ENCODE data around the gene NINJ2. TPM values are rescaled to one million over a fixed set of nuclear protein-coding genes. Genes with fewer than 3 reads are reported as not detected.

NINJ2 gene
- polyA plus RNA-seq, 1 donor from 2014 or later, result not detected

DNA sequence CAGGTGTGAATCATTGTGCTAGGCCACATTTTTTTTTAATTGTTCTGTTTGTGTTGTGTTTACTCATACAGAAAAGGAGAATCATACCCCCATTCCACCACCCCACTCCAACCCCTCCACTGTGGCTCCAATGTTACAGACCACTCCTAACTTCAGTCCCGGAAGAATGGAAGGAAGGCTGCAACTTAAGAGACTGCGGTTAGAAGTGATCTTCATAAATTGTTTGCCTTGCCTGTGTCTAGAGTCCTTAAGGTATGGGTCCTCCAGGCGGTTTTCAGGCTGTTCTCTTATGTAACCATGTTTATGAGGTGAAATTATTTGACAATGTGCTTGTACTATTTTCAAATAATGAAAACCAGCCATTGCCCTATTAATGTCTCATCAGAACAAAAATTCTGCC is 22.5 kb downstream of the NINJ2 start:
- Histone ChIP-seq H3K4me2 (ENCODE audit: low read length) (no peak overlapping the region), H4K20me1 (ENCODE audit: insufficient read depth) (no peaks in the 10 kb centered on the region), H3F3A (ENCODE audit: insufficient read depth, low read length, poor library complexity, severe bottlenecking) (no peaks in the 10 kb centered on the region), H2AFZ (ENCODE audit: low read depth, low read length) (no peak overlapping the region), H3K9ac (ENCODE audit: low read length) (no peak overlapping the region), H3K36me3 (ENCODE audit: insufficient read depth, low read length) (no peaks in the 10 kb centered on the region), H3K27ac (ENCODE audit: low read length) (no peak overlapping the region), H3K4me3 (ENCODE audit: low read length) (no peak overlapping the region), H3K9me2 (ENCODE audit: insufficient read depth, low read length) (no peaks in the 10 kb centered on the region), H3K79me2 (replicated peaks; ENCODE audit: insufficient read depth, low read length) (no peaks in the 10 kb centered on the region), H3K27me3 (ENCODE audit: insufficient read depth, low read depth, low read length) (peaks cover 8% of the 10 kb centered on the region), H3K9me3 (ENCODE audit: low read length) (no peaks in the 10 kb centered on the region)
- TF ChIP-seq REST (IDR thresholded peaks at IDR 0.05; ENCODE audit: borderline replicate concordance) (no peak), EP300 (conservative IDR thresholded peaks at IDR 0.05; ENCODE audit: poor library complexity, severe bottlenecking) (no peak), SMC3 (conservative IDR thresholded peaks at IDR 0.05; ENCODE audit: poor library complexity) (no peak), RAD21 (conservative IDR thresholded peaks at IDR 0.05) (no peak), MXI1 (conservative IDR thresholded peaks at IDR 0.05; ENCODE audit: poor library complexity, severe bottlenecking) (no peak), POLR2AphosphoS5 (IDR thresholded peaks at IDR 0.05) (no peak), TAF1 (IDR thresholded peaks at IDR 0.05; ENCODE audit: low read depth) (no peak)
- TF ChIP-seq, protein P1, sequence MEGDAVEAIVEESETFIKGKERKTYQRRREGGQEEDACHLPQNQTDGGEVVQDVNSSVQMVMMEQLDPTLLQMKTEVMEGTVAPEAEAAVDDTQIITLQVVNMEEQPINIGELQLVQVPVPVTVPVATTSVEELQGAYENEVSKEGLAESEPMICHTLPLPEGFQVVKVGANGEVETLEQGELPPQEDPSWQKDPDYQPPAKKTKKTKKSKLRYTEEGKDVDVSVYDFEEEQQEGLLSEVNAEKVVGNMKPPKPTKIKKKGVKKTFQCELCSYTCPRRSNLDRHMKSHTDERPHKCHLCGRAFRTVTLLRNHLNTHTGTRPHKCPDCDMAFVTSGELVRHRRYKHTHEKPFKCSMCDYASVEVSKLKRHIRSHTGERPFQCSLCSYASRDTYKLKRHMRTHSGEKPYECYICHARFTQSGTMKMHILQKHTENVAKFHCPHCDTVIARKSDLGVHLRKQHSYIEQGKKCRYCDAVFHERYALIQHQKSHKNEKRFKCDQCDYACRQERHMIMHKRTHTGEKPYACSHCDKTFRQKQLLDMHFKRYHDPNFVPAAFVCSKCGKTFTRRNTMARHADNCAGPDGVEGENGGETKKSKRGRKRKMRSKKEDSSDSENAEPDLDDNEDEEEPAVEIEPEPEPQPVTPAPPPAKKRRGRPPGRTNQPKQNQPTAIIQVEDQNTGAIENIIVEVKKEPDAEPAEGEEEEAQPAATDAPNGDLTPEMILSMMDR (IDR thresholded peaks at IDR 0.05; ENCODE audit: poor library complexity, severe bottlenecking), result no peak

- Histone ChIP-seq H3K4me2 (ENCODE audit: low read length) (no peak overlapping the region), H3K9ac (ENCODE audit: low read length) (no peak overlapping the region), H3K9me2 (ENCODE audit: insufficient read depth, low read length) (no peaks in the 10 kb centered on the region), H3F3A (ENCODE audit: insufficient read depth, low read length, poor library complexity, severe bottlenecking) (no peaks in the 10 kb centered on the region), H3K27ac (ENCODE audit: low read length) (no peak overlapping the region), H4K20me1 (ENCODE audit: insufficient read depth) (no peaks in the 10 kb centered on the region), H3K27me3 (ENCODE audit: insufficient read depth, low read depth, low read length) (peaks cover 8% of the 10 kb centered on the region), H3K4me3 (ENCODE audit: low read length) (no peak overlapping the region), H3K36me3 (ENCODE audit: insufficient read depth, low read length) (no peaks in the 10 kb centered on the region), H2AFZ (ENCODE audit: low read depth, low read length) (no peak overlapping the region), H3K9me3 (ENCODE audit: low read length) (no peaks in the 10 kb centered on the region), H3K79me2 (replicated peaks; ENCODE audit: insufficient read depth, low read length) (no peaks in the 10 kb centered on the region)
- TF ChIP-seq REST (IDR thresholded peaks at IDR 0.05; ENCODE audit: borderline replicate concordance) (no peak), MXI1 (conservative IDR thresholded peaks at IDR 0.05; ENCODE audit: poor library complexity, severe bottlenecking) (no peak), SMC3 (conservative IDR thresholded peaks at IDR 0.05; ENCODE audit: poor library complexity) (no peak), RAD21 (conservative IDR thresholded peaks at IDR 0.05) (no peak), EP300 (conservative IDR thresholded peaks at IDR 0.05; ENCODE audit: poor library complexity, severe bottlenecking) (no peak), EZH2 (IDR thresholded peaks at IDR 0.05; ENCODE audit: borderline replicate concordance, insufficient read depth, low read length, poor library complexity, severe bottlenecking) (no peak), TAF1 (IDR thresholded peaks at IDR 0.05; ENCODE audit: low read depth) (no peak), POLR2AphosphoS5 (IDR thresholded peaks at IDR 0.05) (no peak)
- TF ChIP-seq, protein P1 (IDR thresholded peaks at IDR 0.05; ENCODE audit: poor library complexity, severe bottlenecking), result no peak
Measured at GRCh38 chr12:639988-640387, 23.3 kb downstream of the NINJ2 start.
